Prostate gland (tissue), 2 donors: Measurements from ENCODE around the gene F2RL2. TPM values are rescaled to one million over a fixed set of nuclear protein-coding genes. Genes with fewer than 3 reads are reported as not detected.
A peak's percentile ranks its signal among the peaks of the same experiment; 100 is the strongest.

Experiments used
- DNase-seq: peaks from one replicate; pipeline ENCODE4 v3.0.0-alpha.2; 2019; ENCODE audit warnings: low spot score
- H3K27ac ChIP-seq, 2 donors: fragments of 200-600 bp; sonication (generic); 2 replicates each; pipeline ENCODE4 v1.5.1; 2017 to 2019
- H3K27me3 ChIP-seq: fragments of 200-600 bp; sonication (generic); replicated peaks from 2 replicates; pipeline ENCODE4 v1.5.1; 2019; ENCODE audit not compliant: insufficient read depth
- H3K36me3 ChIP-seq, 2 donors: fragments of 200-600 bp; sonication (generic); 1 replicate in 1 of 2; 2 replicates in 1 of 2; pipeline versions ENCODE4 v1.5.1 to v1.8.1; 2017 to 2019
- H3K4me1 ChIP-seq: fragments of 200-600 bp; sonication (generic); replicated peaks from 2 replicates; pipeline ENCODE4 v1.5.1; 2019
- H3K4me3 ChIP-seq, 2 donors: fragments of 200-600 bp; sonication (generic); 2 replicates each; pipeline ENCODE4 v1.5.1; 2017 to 2019
- H3K9me3 ChIP-seq: fragments of 200-600 bp; sonication (generic); 2 replicates; pipeline ENCODE4 v1.5.1; 2017
- POLR2A ChIP-seq: fragments of 450-650 bp; IDR thresholded peaks from one replicate; pipeline ENCODE4 v1.6.1; 2016; ENCODE audit warnings: antibody characterized with exemption, mild to moderate bottlenecking
- POLR2AphosphoS5 ChIP-seq: sonication (generic); formaldehyde crosslinking; IDR thresholded peaks from one replicate; pipeline ENCODE4 v1.6.1; 2017; ENCODE audit warnings: antibody characterized with exemption
- WGBS: methylation state at CpG from one replicate; pipeline ENCODE4 v1.1.5; 2018; 5-methylcytosine and 5-hydroxymethylcytosine counted together
- intact Hi-C: fragments of 100-400 bp; cut with DNase I; formaldehyde crosslinking; loops from one replicate; pipeline ENCODE4 v1.14.2; 2022
- total RNA-seq, 2 donors: library from RNA; depleted of rRNA; stranded (reverse); fragments of >200 nt; gene quantifications; one replicate each; pipeline ENCODE4 v1.1.0, GENCODE V29; 2016
- TF ChIP-seq, protein P1 (sequence below), 4 experiments: fragments of 200-600 bp in 2 of 4; fragments of 450-650 bp in 2 of 4; sonication (generic) in 2 of 4; IDR thresholded peaks; 1 replicate in 3 of 4; 2 replicates in 1 of 4; pipeline ENCODE4 v1.5.1; 2016 to 2019; ENCODE audit warnings: antibody characterized with exemption in 4 of 4, mild to moderate bottlenecking in 2 of 4, moderate library complexity in 2 of 4

F2RL2 gene
- total RNA-seq, 2 donors from 2014 or later = not detected

DNA sequence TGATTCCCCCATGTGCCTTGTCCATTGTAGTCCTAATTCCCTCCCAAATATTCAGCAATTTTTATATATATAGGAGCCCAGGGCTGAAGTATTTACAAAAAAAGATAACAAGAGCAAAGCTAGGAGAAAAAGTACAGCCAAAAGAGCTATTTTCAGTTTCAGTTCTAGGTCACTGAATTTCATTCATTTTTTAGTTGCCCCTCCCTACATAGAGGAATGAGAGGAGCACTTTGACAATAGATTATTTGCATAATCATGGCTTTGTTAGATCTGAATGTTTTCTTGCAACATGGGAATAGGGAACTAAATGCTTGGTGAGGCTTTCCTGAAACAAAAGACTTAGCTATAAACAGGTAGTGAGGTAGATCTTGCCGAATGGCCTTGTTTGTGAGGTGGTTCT lies 15.3 kb upstream of the F2RL2 start:
- H3K27ac ChIP-seq = peak overlapping the region in 1 of 2 donors; percentile 2
- H3K36me3 ChIP-seq = no peaks in the 10 kb centered on the region
- WGBS = 50% methylated on average over 1 of the region's 1 CpG
- no peaks in the 10 kb centered on the region for H3K27me3 ChIP-seq
- DNase-seq = no peak
- no peaks in the 10 kb centered on the region for H3K9me3 ChIP-seq
- H3K4me1 ChIP-seq = no peaks in the 10 kb centered on the region
- H3K4me3 ChIP-seq = no peak overlapping the region
- no peak for TF ChIP-seq POLR2A
- TF ChIP-seq POLR2AphosphoS5 = no peak
- TF ChIP-seq, protein P1, sequence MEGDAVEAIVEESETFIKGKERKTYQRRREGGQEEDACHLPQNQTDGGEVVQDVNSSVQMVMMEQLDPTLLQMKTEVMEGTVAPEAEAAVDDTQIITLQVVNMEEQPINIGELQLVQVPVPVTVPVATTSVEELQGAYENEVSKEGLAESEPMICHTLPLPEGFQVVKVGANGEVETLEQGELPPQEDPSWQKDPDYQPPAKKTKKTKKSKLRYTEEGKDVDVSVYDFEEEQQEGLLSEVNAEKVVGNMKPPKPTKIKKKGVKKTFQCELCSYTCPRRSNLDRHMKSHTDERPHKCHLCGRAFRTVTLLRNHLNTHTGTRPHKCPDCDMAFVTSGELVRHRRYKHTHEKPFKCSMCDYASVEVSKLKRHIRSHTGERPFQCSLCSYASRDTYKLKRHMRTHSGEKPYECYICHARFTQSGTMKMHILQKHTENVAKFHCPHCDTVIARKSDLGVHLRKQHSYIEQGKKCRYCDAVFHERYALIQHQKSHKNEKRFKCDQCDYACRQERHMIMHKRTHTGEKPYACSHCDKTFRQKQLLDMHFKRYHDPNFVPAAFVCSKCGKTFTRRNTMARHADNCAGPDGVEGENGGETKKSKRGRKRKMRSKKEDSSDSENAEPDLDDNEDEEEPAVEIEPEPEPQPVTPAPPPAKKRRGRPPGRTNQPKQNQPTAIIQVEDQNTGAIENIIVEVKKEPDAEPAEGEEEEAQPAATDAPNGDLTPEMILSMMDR (IDR thresholded peaks at IDR 0.05) = no peak
- intact Hi-C loops = no loop called here

DNA sequence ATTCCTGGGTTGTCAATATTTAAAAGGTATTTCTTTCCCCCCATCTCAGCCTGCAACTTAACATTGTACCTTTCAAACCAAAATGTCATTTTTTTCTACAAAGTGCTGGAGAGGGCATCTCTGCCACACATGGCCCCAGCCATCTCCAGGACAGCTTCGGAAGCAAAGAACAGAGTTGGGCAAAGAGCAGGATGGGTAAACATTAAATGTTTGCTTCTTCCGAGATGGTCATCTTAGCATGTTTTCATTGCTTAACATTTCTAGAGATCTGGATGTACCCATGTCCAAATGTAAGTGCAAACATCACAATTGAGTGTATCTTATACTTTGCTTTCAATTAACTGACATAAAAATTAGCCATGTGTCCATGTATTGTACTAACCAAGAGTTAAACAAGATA lies 14.3 kb upstream of the F2RL2 start:
- H3K4me1 ChIP-seq = no peaks in the 10 kb centered on the region
- no peak for DNase-seq
- intact Hi-C loops = no loop called here
- 68% methylated on average over 2 of the region's 2 CpGs for WGBS
- H3K4me3 ChIP-seq = no peak overlapping the region
- peak overlapping the region in 1 of 2 donors; percentile 2 for H3K27ac ChIP-seq
- no peak for TF ChIP-seq POLR2A
- TF ChIP-seq, protein P1 (IDR thresholded peaks at IDR 0.05) = no peak
- peak; percentile 59 for TF ChIP-seq POLR2AphosphoS5
- no peaks in the 10 kb centered on the region for H3K27me3 ChIP-seq
- H3K36me3 ChIP-seq = no peaks in the 10 kb centered on the region
- H3K9me3 ChIP-seq = no peaks in the 10 kb centered on the region

DNA sequence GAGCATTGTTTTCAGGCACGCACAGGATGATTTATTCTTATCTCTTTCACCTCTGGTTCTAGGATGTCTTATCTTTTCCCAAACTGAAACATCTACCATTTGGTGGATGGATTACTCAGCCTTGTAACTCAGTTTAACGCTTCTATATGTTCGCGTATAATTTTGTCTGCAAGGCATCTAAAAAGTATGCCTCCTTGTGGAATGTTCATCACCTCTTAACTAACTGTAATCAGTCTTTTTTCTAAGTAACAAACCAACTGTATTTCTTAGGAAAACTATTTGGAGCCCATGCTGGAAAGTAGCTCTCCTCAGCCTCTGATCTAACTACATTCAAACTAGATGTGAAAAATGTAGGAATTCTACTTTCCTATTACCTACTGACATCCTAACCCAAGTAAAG lies 11.5 kb upstream of the F2RL2 start:
- WGBS = 40% methylated on average over 4 of the region's 4 CpGs
- Histone ChIP-seq H3K27me3 (no peaks in the 10 kb centered on the region), H3K9me3 (no peaks in the 10 kb centered on the region), H3K4me1 (no peaks in the 10 kb centered on the region), H3K27ac (no peak overlapping the region), H3K4me3 (no peak overlapping the region), H3K36me3 (no peaks in the 10 kb centered on the region)
- no peak for DNase-seq
- TF ChIP-seq POLR2A (no peak), POLR2AphosphoS5 (no peak)
- TF ChIP-seq, protein P1 (IDR thresholded peaks at IDR 0.05) = no peak
- intact Hi-C loops = no loop called here

DNA sequence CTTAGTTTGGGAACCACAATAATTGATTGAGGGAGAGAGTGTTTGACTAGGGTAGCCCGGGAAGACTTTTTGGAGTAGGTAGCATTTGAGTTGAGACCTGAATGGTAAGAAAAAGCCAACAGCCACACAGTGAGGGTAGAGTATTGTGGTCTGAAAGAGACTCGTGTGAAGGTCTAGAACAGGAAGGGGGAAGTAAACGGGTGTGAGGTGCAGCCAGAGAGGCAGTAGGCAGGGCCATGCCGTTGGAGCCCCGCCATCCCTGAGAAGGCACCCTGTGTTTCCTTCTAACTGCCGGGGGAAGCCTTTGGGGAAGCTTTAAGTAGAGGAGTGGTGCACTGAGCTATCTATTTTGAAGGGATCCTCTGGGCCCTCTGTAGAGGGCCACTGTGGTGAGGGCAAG lies 3.5 kb upstream of the F2RL2 start:
- H3K4me3 ChIP-seq = no peak overlapping the region
- H3K4me1 ChIP-seq = no peaks in the 10 kb centered on the region
- intact Hi-C loops = no loop called here
- H3K9me3 ChIP-seq = no peaks in the 10 kb centered on the region
- TF ChIP-seq POLR2AphosphoS5 (no peak), POLR2A (no peak)
- TF ChIP-seq, protein P1 (IDR thresholded peaks at IDR 0.05) = no peak
- no peaks in the 10 kb centered on the region for H3K27me3 ChIP-seq
- 72% methylated on average over 6 of the region's 6 CpGs for WGBS
- H3K36me3 ChIP-seq = no peaks in the 10 kb centered on the region
- DNase-seq = no peak
- no peak overlapping the region for H3K27ac ChIP-seq

DNA sequence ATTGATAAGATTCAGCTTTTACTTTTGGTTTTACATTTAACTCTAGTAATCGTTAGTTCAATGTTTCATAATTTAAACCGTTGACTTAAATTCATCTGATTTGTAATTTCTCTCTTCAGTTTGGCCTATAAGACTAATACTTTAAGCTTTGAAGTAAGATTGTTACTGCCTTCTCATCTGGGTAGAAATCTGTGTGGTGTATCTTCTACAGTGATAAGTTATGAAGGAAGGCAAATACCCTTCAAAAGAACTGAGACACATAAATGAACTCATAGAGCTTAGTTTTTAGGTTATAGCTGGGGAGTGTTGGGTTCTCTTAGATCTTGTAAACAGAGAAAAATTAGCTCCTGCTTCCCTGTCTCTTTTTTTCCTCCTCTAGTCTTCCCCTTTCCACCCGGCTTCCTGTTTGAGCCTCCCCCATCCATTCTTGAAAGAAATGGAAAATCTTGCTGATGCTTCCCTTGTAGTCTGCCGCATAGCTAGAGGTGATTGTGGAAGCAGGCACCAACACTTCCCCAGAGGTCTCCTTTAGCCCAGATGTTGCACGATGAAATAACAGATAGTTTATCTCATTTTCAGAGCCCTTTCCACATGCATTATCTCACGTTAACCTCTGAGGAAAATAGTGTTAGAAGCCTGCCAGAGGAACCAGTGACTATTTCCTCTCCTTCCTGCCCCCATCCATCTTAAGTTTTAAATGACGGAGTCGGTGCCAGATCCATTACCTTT lies 2.0 kb upstream of the F2RL2 start:
- 60% methylated on average over 8 of the region's 8 CpGs for WGBS
- no peak for TF ChIP-seq POLR2A
- TF ChIP-seq, protein P1 (IDR thresholded peaks at IDR 0.05) = no peak
- TF ChIP-seq POLR2AphosphoS5 = no peak
- no peaks in the 10 kb centered on the region for H3K27me3 ChIP-seq

More for the DNA sequence above, 2.0 kb upstream of the F2RL2 start:
- Histone ChIP-seq H3K27ac (no peak overlapping the region), H3K4me1 (no peaks in the 10 kb centered on the region), H3K4me3 (no peak overlapping the region), H3K36me3 (no peaks in the 10 kb centered on the region), H3K9me3 (no peaks in the 10 kb centered on the region)
- intact Hi-C loops = no loop called here
- no peak for DNase-seq
